ENCODE data around the gene ANO8.
A peak's percentile ranks its signal among the peaks of the same experiment; 100 is the strongest.

The ANO8 gene

DNA sequence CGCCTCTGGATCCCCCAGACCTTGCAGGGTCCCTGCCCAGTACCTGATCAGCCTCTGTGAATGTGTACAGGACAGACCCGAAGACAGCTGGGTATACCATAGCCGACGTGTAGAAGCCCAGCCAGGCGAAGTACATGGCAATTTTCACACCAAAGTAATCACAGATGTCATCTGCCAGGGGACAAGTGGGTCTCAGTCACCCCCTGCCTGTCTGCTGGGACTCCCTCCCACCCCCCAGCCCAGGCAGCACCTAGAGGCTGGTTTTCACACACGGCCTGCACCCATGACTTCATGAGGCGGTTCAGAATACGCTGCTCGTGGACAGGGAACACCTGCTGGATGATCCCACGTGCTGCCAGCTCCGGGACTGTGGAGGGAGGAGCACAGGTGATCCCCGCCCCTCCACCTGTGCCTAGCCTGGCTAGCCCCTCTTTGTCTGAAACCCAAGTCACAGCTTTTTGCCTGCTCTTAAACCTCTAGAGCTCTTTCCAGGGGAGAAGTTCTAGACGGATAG lies 3.6 kb downstream of the ANO8 start:
- TF ChIP-seq CTCF (IDR thresholded peaks at IDR 0.05; ENCODE audit: extremely low read depth, missing control alignments): no peak
- DNase-seq (ENCODE audit: low spot score): peak; percentile 29

DNA sequence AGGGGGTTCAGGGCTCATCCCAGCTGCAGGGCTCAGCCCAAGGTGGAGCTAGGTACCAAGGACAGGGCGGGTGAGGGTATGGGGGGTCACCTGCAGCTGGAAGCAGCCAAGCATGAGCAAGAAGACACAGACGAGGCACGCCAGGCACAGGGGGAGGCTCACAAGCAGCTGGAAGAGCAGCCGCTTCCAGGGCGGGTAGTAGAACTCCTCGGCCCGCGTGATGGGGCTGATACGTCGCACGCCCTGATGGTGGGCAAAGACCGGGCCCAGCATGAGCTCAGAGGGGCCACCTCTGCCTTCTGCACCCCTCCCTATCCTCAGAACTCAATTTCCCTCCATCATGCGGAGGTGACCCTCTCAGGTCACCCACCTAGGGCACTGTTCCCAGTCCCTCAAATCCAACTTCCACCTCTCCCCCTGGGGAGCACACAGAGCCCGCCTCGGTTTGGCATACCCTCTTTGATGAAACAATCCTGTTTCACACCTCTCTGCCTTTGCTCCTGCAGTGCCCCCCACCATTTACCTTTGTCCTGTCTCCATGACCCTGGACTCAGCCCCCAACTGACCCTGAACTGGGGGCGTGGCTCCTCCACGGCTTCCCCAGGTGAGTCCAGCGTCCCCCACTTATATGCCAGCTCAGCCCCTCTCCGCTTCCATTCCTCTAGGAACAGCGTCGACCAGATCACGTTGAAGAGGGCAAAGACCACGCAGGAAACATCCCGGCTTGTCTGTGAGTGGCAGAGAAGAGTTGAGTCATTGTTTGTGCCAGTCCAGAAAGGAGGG lies 4.2 kb downstream of the ANO8 start:
- no peak for TF ChIP-seq CTCF (IDR thresholded peaks at IDR 0.05; ENCODE audit: extremely low read depth, missing control alignments)
- no peak for DNase-seq (ENCODE audit: low spot score)

DNA sequence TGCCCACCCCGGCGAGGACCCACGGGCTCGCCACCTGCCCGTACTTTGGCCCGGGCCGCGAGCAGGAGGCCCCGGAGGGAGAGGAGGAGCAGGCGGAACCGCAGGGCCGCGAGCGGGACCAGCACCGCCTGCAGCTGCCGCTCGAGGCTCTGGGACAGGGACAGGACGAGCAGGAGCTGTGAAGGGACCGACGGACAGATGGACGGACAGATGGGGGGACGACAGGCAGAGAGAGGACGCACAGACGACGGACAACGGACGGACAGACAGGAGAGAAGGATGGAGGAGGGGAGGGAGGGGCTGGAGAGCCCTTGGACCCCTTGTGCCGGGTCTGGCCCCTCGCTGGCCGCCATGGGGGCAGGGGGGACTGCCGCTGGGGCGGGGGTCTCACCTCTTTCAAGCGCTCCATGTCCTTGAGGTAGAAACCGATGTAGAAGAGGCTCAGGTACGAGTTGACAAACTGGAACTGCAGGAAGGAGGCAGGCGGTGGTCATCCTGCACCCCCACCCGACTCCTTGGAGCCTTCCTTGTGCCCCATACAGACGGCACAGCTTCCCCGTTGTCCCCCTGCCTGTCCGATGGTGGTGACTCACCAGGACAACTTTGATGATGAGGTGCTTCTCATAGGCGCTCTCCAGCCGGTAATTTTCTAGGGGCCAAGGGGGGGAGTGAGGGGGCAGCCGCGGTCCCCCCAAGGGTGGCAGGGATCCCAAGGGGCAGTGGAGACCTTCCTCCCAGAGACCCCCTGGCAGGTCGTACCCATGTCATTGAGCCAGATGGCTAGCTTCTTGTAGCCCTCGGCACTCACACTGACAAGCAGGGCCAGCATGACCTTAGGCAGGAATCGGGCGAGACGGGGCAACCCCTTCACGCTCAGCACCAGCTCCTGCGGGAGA lies 5.0 kb downstream of the ANO8 start:
- no peak for DNase-seq (ENCODE audit: low spot score)
- TF ChIP-seq CTCF (IDR thresholded peaks at IDR 0.05; ENCODE audit: extremely low read depth, missing control alignments): no peak

DNA sequence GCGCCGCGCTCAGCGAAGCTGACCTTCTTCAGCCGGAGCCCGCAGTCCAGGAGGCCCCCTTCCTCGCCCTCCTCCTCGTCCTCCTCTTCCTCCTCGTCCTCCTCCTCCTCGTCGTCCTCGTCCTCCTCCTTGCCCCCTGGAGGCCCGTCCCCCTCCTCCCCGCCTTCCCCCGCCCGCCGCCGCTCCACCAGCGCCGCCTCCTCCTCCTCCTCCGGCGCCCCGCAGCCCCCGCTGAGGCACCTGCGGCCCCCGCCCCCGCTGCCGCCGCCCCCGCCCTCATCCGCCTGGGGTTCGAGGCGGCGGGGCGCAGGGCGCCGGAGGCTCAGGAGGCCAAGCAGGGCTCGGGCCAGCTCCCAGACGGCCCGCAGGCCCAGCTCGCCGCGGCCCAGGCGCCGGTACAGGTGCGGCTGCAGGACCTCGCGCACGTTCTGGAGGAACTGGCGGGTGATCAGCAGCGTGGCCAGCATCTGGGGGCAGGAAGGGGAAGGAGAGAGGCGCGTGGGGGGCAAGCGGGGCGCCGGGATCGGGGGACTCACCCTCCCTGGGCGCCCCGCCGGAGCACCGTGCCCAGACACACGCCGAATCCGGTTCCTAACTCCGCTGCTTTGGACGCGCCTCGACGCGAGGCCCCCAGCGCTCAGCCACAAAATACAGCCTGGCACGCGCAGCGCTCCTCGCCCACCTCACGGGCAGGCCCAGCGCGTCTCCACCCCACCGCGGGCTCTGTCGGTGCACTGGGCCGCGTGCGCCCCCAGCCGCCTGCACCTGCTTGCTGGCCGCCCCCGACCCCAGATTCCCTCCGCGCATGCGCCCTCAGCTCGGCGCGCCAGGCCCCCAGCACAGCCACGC lies 5.9 kb downstream of the ANO8 start:
- TF ChIP-seq CTCF (IDR thresholded peaks at IDR 0.05; ENCODE audit: extremely low read depth, missing control alignments): no peak
- peak; percentile 76 for DNase-seq (ENCODE audit: low spot score)

DNA sequence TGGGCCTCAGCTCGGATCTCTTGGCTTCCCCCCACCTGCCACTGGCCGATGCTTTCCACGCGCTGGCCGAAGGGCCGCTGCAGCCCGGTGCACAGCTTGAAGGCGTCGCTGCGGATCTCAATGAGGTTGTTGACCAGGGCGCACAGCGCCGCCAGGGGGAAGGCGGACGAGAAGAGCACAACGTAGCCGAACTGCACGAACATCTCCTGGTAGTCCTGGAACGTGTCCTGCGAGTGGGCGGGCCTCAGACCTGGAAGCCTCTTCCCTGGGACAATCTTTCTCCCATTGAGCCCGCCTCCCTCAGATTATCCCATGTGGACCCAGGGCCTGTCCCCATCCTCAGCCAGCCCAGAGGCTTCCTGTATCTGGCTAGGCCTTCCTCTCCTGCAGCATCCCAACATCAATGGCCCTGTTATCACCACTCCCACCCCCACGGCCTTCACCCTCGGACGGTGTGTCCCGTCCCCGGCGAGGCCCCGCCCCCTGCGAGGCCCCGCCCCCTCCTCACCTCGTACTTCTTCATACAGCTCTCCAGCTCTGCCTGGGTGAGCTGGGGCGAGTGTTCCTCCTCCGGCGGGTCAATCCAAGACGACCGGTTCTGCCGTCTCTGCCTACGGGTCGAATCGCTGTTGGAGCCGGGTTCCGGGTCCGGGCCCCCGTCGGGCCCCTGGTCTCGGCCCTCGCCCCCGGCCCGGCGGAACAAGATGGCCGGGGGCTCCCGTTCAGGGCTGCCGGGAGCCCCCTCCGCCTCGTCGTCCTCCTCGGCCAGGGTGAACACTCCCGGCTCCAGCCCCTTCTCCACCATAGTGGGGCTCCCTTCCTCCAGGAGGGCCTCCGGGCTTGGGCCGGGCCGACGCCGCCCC lies 6.8 kb downstream of the ANO8 start:
- peak; percentile 91 for DNase-seq (ENCODE audit: low spot score)
- no peak for TF ChIP-seq CTCF (IDR thresholded peaks at IDR 0.05; ENCODE audit: extremely low read depth, missing control alignments)

DNA sequence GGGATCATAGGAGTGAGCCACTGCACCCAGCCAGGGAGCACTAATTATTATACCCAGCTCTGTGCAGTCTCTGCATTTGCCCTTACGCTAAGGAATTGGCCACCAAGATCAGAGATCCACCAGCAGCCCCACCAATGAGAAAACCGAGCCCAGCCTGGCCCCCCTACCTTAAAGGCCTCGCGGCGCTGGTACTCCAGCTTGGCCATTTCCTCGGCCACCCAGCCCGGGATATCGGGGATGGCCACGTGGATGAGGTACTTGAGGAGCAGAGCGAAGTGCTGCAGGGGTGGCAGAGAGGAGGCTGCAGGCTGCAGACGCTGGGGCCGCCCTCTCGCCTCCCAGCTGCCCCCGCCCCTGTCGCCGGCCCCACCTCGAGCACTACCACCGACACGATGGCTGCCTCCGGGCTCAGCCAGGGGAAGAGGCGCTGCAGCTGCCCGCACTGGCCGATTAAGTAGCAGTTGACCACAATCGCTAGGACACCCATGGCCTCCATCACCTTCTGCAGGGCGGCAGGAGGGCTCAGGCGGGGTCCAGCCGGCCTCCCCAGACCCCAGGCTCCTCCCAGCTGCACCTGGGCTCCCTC lies 7.5 kb downstream of the ANO8 start:
- no peak for TF ChIP-seq CTCF (IDR thresholded peaks at IDR 0.05; ENCODE audit: extremely low read depth, missing control alignments)

More for the DNA sequence above, 7.5 kb downstream of the ANO8 start:
- peak; percentile 37 for DNase-seq (ENCODE audit: low spot score)

All from GM20000 (cell line).